Trophoblast cell (in vitro differentiated cells and primary cell): ENCODE data around the gene SNTG2.

ENCODE experiments used
- DNase-seq, 2 donors: peaks; one replicate each; pipeline ENCODE4 v3.0.0-alpha.2; 2016
- H2AFZ ChIP-seq: 2 replicates; pipeline ENCODE4 v1.6.1; 2013; ENCODE audit warnings: low read length, moderate library complexity, mild to moderate bottlenecking; ENCODE audit not compliant: insufficient read depth, poor library complexity
- H2AK5ac ChIP-seq: 2 replicates; pipeline ENCODE4 v1.6.1; 2013; ENCODE audit warnings: mild to moderate bottlenecking, low read length
- H2BK120ac ChIP-seq: 2 replicates; pipeline ENCODE4 v1.6.1; 2013; ENCODE audit warnings: low read length, mild to moderate bottlenecking, moderate library complexity; ENCODE audit not compliant: insufficient read depth, poor library complexity
- H2BK12ac ChIP-seq: 2 replicates; pipeline ENCODE4 v1.6.1; 2013; ENCODE audit warnings: mild to moderate bottlenecking, low read length, moderate library complexity
- H2BK5ac ChIP-seq: 2 replicates; pipeline ENCODE4 v1.6.1; 2013; ENCODE audit warnings: low read length, low read depth, moderate library complexity, mild to moderate bottlenecking; ENCODE audit not compliant: poor library complexity
- H3K14ac ChIP-seq: 2 replicates; pipeline ENCODE4 v1.6.1; 2013; ENCODE audit warnings: mild to moderate bottlenecking, low read length
- H3K18ac ChIP-seq: 2 replicates; pipeline ENCODE4 v1.6.1; 2013; ENCODE audit warnings: mild to moderate bottlenecking, low read length
- H3K23ac ChIP-seq: 2 replicates; pipeline ENCODE4 v1.6.1; 2013; ENCODE audit warnings: low read length
- H3K27ac ChIP-seq: 2 replicates; pipeline ENCODE4 v1.5.1; 2013; ENCODE audit warnings: low read depth, mild to moderate bottlenecking, inconsistent platforms, low read length, moderate library complexity
- H3K27me3 ChIP-seq: 2 replicates; pipeline ENCODE4 v1.6.1; 2013; ENCODE audit warnings: inconsistent platforms, mild to moderate bottlenecking, low read length, moderate library complexity; ENCODE audit not compliant: insufficient read depth
- H3K36me3 ChIP-seq, 2 experiments: 1 replicate in 1 of 2; 2 replicates in 1 of 2; pipeline ENCODE4 v1.6.1; 2013; ENCODE audit warnings: low read length in 2 of 2, mild to moderate bottlenecking in 2 of 2, moderate library complexity in 1 of 2; ENCODE audit not compliant: insufficient read depth in 2 of 2, control insufficient read depth in 1 of 2
- H3K4ac ChIP-seq: 2 replicates; pipeline ENCODE4 v1.6.1; 2013; ENCODE audit warnings: low read depth, mild to moderate bottlenecking, low read length, moderate library complexity
- H3K4me1 ChIP-seq, 2 experiments: 1 replicate in 1 of 2; 2 replicates in 1 of 2; pipeline ENCODE4 v1.6.1; 2013; ENCODE audit warnings: low read length in 2 of 2, mild to moderate bottlenecking in 2 of 2, moderate library complexity in 1 of 2; ENCODE audit not compliant: insufficient read depth in 2 of 2, control insufficient read depth in 1 of 2
- H3K4me2 ChIP-seq: 2 replicates; pipeline ENCODE4 v1.6.1; 2013; ENCODE audit warnings: inconsistent platforms, mild to moderate bottlenecking, low read length, moderate library complexity
- H3K4me3 ChIP-seq: 2 replicates; pipeline ENCODE4 v1.5.1; 2013; ENCODE audit warnings: mild to moderate bottlenecking, low read depth, low read length, inconsistent platforms
- H3K79me1 ChIP-seq: one replicate; pipeline ENCODE4 v1.6.1; 2013; ENCODE audit warnings: low read length
- H3K79me2 ChIP-seq: 2 replicates; pipeline ENCODE4 v1.6.1; 2013; ENCODE audit warnings: low read length, mild to moderate bottlenecking; ENCODE audit not compliant: control insufficient read depth, insufficient read depth, poor library complexity
- H3K9ac ChIP-seq: 2 replicates; pipeline ENCODE4 v1.6.1; 2013; ENCODE audit warnings: mild to moderate bottlenecking, low read length
- H3K9me3 ChIP-seq: 2 replicates; pipeline ENCODE4 v1.6.1; 2013; ENCODE audit warnings: low read depth, mild to moderate bottlenecking, control low read depth, inconsistent platforms, low read length; ENCODE audit not compliant: insufficient read depth
- H4K12ac ChIP-seq: 2 replicates; pipeline ENCODE4 v1.6.1; 2013; ENCODE audit warnings: low read depth, mild to moderate bottlenecking, low read length, moderate library complexity
- H4K8ac ChIP-seq: 2 replicates; pipeline ENCODE4 v1.6.1; 2013; ENCODE audit warnings: low read depth, mild to moderate bottlenecking, low read length, moderate library complexity
- H4K91ac ChIP-seq: one replicate; pipeline ENCODE4 v1.6.1; 2013; ENCODE audit warnings: low read depth, mild to moderate bottlenecking, low read length, moderate library complexity
- WGBS: extraction: QIAGEN DNeasy Blood & Tissue Kit; methylation state at CpG from one replicate; pipeline ENCODE4 v1.1.7; 2013; ENCODE audit warnings: missing lambda C conversion rate; ENCODE audit not compliant: insufficient read length, insufficient coverage; ENCODE audit errors: extremely low coverage; 5-methylcytosine and 5-hydroxymethylcytosine counted together

SNTG2 gene

DNA sequence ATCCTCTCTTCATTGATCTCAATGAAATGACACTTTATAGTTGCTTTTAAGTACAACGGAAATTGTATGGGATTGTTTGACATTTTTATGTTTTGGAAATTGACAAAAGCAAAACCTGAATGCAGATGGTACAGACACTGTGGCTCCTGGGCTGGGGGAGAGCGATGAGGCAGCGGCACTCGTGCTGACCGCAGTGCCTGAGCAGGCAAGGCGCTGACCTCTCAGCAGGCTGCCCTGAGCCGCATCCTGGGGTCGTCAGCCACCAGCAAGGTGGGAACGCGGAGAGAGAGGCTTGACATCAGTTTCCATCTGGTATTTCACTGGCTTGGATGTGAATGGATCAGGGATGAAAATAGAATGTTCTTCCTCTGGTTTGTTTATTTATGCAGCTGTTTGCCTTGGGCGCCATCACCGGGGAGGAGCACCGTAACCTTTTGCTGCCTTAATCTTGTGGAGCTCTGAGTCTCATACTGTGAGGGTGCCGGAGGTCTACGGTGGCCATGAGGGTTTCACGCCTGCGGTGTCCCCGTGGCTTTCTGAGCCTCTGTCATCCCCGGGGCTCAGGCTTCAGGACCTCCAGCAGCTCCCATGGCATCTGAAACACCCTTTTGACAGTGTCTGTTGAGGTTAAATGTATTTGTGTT is 367.8 kb downstream of the SNTG2 start:
- no peak overlapping the region for H2BK12ac ChIP-seq
- no peaks in the 10 kb centered on the region for H3K4me1 ChIP-seq
- H2BK5ac ChIP-seq: no peak overlapping the region
- no peaks in the 10 kb centered on the region for H3K79me2 ChIP-seq
- no CpG with 5 or more reads among the region's 19 CpGs for WGBS
- H3K9me3 ChIP-seq: no peaks in the 10 kb centered on the region
- no peak overlapping the region for H4K91ac ChIP-seq
- H2BK120ac ChIP-seq: no peak overlapping the region
- H3K18ac ChIP-seq: no peak overlapping the region
- H3K9ac ChIP-seq: no peak overlapping the region
- no peak for DNase-seq
- H3K14ac ChIP-seq: no peak overlapping the region
- no peak overlapping the region for H4K12ac ChIP-seq
- H2AFZ ChIP-seq: no peak overlapping the region
- H3K4me3 ChIP-seq: no peak overlapping the region
- no peak overlapping the region for H3K27ac ChIP-seq
- H3K23ac ChIP-seq: no peak overlapping the region
- no peaks in the 10 kb centered on the region for H3K27me3 ChIP-seq
- H3K79me1 ChIP-seq: no peaks in the 10 kb centered on the region
- no peaks in the 10 kb centered on the region for H3K36me3 ChIP-seq
- H4K8ac ChIP-seq: no peak overlapping the region
- no peak overlapping the region for H3K4ac ChIP-seq
- H3K4me2 ChIP-seq: no peak overlapping the region
- no peak overlapping the region for H2AK5ac ChIP-seq

DNA sequence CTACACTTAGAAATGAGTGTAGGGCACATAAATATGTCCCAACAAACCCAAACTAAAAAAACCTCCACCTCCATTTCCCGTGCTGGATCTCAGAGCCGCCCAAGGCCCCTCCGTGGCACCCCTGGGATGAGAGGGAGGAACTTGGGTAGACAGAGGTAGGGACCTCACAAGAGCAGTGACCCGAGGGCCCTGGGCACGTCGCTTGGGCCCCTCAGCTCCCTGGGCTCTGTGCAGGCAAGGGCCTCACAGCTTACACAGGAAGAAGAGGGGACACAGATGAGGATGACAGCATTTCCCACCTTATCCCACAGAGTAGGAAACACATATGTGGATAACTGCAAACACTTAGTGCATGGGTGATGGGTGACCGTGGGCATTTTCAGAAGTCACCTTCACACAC is 368.7 kb downstream of the SNTG2 start:
- Histone ChIP-seq H4K12ac (no peak overlapping the region), H2BK120ac (no peak overlapping the region), H2BK12ac (no peak overlapping the region), H3K4me2 (no peak overlapping the region), H3K18ac (no peak overlapping the region), H2BK5ac (no peak overlapping the region), H4K91ac (no peak overlapping the region), H3K4me1 (no peaks in the 10 kb centered on the region), H3K23ac (no peak overlapping the region), H3K14ac (no peak overlapping the region), H3K27ac (no peak overlapping the region), H3K79me1 (no peaks in the 10 kb centered on the region), H3K4ac (no peak overlapping the region), H4K8ac (no peak overlapping the region), H3K27me3 (no peaks in the 10 kb centered on the region), H3K79me2 (no peaks in the 10 kb centered on the region), H2AK5ac (no peak overlapping the region), H3K36me3 (no peaks in the 10 kb centered on the region), H2AFZ (no peak overlapping the region), H3K9ac (no peak overlapping the region), H3K4me3 (no peak overlapping the region), H3K9me3 (no peaks in the 10 kb centered on the region)
- WGBS: no CpG with 5 or more reads among the region's 7 CpGs
- no peak for DNase-seq

DNA sequence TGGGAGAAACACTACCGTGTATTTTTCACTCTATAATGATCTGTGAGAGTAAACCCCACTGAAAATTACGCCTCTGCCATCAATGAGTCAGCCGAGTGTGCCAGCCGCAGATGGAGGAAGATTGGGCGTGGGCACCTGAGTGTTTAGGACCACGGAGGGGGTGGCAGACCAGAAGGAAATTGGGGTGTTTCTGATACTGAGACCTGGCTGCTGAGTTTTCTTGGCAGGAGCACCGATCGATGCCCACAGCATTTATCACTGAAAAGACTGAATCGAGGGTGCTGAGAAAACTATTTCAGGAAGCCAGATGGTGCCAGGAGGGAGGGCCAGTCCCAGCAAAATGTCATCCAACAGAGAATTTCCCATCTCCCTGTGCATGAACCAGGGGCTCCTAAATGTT is 370.7 kb downstream of the SNTG2 start:
- no peak overlapping the region for H3K4me2 ChIP-seq

GRCh38 chr2:1324884-1325283 is 374.2 kb downstream of the SNTG2 start:
- H2BK12ac ChIP-seq: no peak overlapping the region
- H3K36me3 ChIP-seq: no peaks in the 10 kb centered on the region
- no peak overlapping the region for H3K9ac ChIP-seq
- no peaks in the 10 kb centered on the region for H3K9me3 ChIP-seq
- no peak overlapping the region for H2BK5ac ChIP-seq
- H4K91ac ChIP-seq: no peak overlapping the region
- no peak overlapping the region for H2AFZ ChIP-seq
- no peaks in the 10 kb centered on the region for H3K4me1 ChIP-seq
- H3K27ac ChIP-seq: no peak overlapping the region
- H4K8ac ChIP-seq: no peak overlapping the region
- no peak overlapping the region for H3K14ac ChIP-seq
- H3K18ac ChIP-seq: no peak overlapping the region
- no peak overlapping the region for H3K4me2 ChIP-seq
- no peak overlapping the region for H3K4ac ChIP-seq
- no peaks in the 10 kb centered on the region for H3K79me2 ChIP-seq
- no peaks in the 10 kb centered on the region for H3K27me3 ChIP-seq
- no peak for DNase-seq
- no peak overlapping the region for H2BK120ac ChIP-seq
- no peak overlapping the region for H3K4me3 ChIP-seq
- H4K12ac ChIP-seq: no peak overlapping the region
- WGBS: no CpG with 5 or more reads among the region's 2 CpGs
- no peak overlapping the region for H3K23ac ChIP-seq
- H2AK5ac ChIP-seq: no peak overlapping the region
- no peaks in the 10 kb centered on the region for H3K79me1 ChIP-seq

More for the DNA sequence above, 370.7 kb downstream of the SNTG2 start:
- no peak overlapping the region for H3K9ac ChIP-seq
- DNase-seq: no peak
- no peaks in the 10 kb centered on the region for H3K79me1 ChIP-seq
- no peaks in the 10 kb centered on the region for H3K27me3 ChIP-seq
- no peak overlapping the region for H2BK5ac ChIP-seq
- WGBS: no CpG with 5 or more reads among the region's 9 CpGs
- no peak overlapping the region for H4K91ac ChIP-seq
- no peaks in the 10 kb centered on the region for H3K4me1 ChIP-seq
- H3K79me2 ChIP-seq: no peaks in the 10 kb centered on the region
- no peak overlapping the region for H3K4me3 ChIP-seq
- no peak overlapping the region for H4K8ac ChIP-seq
- no peaks in the 10 kb centered on the region for H3K9me3 ChIP-seq
- H3K18ac ChIP-seq: no peak overlapping the region
- no peak overlapping the region for H2BK12ac ChIP-seq
- no peak overlapping the region for H3K23ac ChIP-seq
- no peak overlapping the region for H2AK5ac ChIP-seq
- H2AFZ ChIP-seq: no peak overlapping the region
- no peak overlapping the region for H3K27ac ChIP-seq
- H4K12ac ChIP-seq: peak overlapping the region; percentile 30
- no peak overlapping the region for H2BK120ac ChIP-seq
- H3K4ac ChIP-seq: no peak overlapping the region
- no peak overlapping the region for H3K14ac ChIP-seq
- no peaks in the 10 kb centered on the region for H3K36me3 ChIP-seq
